HG03439 (cell line): ENCODE measurements around the gene LST1.

ENCODE experiments used
- ATAC-seq: cut with Tn5 transposase; IDR thresholded peaks from one replicate; pipeline ENCODE4 v1.9.1; 2021; ENCODE audit warnings: mild to moderate bottlenecking, moderate library complexity; ENCODE audit not compliant: unreplicated experiment

Gene LST1

DNA sequence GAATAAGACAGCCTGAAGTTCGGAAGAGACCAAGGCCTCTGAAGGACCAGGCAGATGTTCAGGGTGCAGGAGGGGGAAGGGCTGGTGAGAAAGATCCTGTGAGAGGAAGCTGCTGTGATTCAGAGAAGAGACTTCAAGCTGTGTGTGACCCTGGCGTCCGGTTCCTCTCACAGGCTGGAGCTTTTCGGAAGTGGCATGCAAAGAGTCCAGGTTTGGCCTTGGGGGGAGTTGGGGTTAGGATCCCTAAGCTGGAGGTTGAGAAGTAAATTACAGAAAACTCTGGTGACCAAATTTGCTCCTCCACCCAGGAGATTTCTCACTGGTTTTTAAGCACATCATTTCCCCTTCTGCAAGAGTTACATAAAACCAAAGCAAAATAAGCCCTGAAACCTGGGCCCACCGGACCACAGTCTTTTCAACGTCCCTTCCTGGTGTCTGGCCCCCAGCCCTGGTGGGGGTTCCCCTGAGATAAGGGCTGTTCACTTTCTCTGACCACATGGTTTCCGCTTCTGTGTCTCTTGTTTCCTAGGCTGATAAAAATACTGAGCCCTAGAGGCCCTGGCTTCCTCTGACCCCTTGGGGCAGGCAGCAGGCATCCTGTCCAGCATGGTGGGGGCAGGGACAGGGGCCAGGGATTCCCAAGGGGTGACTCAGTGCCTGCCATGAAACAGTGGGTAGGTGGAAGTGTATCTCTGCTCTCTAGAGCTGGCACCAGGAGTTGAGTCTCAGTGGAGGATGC is 25.9 kb upstream of the LST1 start:
- peak; percentile 65 for ATAC-seq

- no peak for ATAC-seq
These were observed 25.4 kb upstream of the LST1 start for GRCh38 chr6:31560697-31561058.

GRCh38 chr6:31567531-31568370 is 18.3 kb upstream of the LST1 start:
- ATAC-seq: no peak

DNA sequence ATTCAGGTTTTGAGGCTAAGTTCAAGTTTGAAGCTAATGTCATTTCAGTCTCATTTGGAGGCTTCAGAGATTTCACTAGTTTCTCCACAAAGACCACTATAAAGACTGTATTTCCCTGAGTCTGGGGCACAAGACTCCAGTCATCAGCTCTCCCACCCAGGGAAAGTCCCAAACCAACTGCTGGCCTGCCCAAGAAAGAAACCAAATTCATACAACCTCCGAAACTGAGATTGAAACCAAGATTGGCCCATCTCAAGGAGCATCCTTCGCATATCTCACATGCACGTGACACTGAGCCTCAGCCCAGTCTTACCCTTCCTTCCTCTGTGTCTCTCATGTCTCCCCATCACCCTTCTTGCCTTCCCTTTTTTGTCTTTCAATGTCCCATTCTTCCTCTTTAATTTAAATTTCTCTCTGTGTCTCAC is 17.5 kb upstream of the LST1 start:
- ATAC-seq: peak; percentile 63

GRCh38 chr6:31569861-31570536 is 16.1 kb upstream of the LST1 start:
- ATAC-seq: no peak

GRCh38 chr6:31572041-31572911 is 13.8 kb upstream of the LST1 start, which contains the start of gene LTA:
Gene LTA, plus strand, starts transcription at chr6:31572289. Its CDS starts 454 bp downstream, at chr6:31572743.
- ATAC-seq: peak; percentile 34

DNA sequence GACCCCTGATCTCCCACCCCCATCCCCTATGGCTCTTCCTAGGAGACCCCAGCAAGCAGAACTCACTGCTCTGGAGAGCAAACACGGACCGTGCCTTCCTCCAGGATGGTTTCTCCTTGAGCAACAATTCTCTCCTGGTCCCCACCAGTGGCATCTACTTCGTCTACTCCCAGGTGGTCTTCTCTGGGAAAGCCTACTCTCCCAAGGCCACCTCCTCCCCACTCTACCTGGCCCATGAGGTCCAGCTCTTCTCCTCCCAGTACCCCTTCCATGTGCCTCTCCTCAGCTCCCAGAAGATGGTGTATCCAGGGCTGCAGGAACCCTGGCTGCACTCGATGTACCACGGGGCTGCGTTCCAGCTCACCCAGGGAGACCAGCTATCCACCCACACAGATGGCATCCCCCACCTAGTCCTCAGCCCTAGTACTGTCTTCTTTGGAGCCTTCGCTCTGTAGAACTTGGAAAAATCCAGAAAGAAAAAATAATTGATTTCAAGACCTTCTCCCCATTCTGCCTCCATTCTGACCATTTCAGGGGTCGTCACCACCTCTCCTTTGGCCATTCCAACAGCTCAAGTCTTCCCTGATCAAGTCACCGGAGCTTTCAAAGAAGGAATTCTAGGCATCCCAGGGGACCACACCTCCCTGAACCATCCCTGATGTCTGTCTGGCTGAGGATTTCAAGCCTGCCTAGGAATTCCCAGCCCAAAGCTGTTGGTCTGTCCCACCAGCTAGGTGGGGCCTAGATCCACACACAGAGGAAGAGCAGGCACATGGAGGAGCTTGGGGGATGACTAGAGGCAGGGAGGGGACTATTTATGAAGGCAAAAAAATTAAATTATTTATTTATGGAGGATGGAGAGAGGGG is 12.6 kb upstream of the LST1 start:
- no peak for ATAC-seq

DNA sequence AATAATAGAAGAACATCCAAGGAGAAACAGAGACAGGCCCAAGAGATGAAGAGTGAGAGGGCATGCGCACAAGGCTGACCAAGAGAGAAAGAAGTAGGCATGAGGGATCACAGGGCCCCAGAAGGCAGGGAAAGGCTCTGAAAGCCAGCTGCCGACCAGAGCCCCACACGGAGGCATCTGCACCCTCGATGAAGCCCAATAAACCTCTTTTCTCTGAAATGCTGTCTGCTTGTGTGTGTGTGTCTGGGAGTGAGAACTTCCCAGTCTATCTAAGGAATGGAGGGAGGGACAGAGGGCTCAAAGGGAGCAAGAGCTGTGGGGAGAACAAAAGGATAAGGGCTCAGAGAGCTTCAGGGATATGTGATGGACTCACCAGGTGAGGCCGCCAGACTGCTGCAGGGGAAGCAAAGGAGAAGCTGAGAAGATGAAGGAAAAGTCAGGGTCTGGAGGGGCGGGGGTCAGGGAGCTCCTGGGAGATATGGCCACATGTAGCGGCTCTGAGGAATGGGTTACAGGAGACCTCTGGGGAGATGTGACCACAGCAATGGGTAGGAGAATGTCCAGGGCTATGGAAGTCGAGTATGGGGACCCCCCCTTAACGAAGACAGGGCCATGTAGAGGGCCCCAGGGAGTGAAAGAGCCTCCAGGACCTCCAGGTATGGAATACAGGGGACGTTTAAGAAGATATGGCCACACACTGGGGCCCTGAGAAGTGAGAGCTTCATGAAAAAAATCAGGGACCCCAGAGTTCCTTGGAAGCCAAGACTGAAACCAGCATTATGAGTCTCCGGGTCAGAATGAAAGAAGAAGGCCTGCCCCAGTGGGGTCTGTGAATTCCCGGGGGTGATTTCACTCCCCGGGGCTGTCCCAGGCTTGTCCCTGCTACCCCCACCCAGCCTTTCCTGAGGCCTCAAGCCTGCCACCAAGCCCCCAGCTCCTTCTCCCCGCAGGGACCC is 11.7 kb upstream of the LST1 start:
- ATAC-seq: no peak

DNA sequence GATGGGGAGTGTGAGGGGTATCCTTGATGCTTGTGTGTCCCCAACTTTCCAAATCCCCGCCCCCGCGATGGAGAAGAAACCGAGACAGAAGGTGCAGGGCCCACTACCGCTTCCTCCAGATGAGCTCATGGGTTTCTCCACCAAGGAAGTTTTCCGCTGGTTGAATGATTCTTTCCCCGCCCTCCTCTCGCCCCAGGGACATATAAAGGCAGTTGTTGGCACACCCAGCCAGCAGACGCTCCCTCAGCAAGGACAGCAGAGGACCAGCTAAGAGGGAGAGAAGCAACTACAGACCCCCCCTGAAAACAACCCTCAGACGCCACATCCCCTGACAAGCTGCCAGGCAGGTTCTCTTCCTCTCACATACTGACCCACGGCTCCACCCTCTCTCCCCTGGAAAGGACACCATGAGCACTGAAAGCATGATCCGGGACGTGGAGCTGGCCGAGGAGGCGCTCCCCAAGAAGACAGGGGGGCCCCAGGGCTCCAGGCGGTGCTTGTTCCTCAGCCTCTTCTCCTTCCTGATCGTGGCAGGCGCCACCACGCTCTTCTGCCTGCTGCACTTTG is 10.7 kb upstream of the LST1 start, which contains the start of gene TNF:
Gene TNF, plus strand, starts transcription at position 231 of the 567 bp plus-strand sequence. Its CDS starts 177 bp downstream, at position 408.
- no peak for ATAC-seq

GRCh38 chr6:31575952-31576685 is 10.0 kb upstream of the LST1 start:
- ATAC-seq: no peak

DNA sequence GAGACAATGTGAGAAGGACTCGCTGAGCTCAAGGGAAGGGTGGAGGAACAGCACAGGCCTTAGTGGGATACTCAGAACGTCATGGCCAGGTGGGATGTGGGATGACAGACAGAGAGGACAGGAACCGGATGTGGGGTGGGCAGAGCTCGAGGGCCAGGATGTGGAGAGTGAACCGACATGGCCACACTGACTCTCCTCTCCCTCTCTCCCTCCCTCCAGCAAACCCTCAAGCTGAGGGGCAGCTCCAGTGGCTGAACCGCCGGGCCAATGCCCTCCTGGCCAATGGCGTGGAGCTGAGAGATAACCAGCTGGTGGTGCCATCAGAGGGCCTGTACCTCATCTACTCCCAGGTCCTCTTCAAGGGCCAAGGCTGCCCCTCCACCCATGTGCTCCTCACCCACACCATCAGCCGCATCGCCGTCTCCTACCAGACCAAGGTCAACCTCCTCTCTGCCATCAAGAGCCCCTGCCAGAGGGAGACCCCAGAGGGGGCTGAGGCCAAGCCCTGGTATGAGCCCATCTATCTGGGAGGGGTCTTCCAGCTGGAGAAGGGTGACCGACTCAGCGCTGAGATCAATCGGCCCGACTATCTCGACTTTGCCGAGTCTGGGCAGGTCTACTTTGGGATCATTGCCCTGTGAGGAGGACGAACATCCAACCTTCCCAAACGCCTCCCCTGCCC is 9.0 kb upstream of the LST1 start:
- ATAC-seq: no peak

DNA sequence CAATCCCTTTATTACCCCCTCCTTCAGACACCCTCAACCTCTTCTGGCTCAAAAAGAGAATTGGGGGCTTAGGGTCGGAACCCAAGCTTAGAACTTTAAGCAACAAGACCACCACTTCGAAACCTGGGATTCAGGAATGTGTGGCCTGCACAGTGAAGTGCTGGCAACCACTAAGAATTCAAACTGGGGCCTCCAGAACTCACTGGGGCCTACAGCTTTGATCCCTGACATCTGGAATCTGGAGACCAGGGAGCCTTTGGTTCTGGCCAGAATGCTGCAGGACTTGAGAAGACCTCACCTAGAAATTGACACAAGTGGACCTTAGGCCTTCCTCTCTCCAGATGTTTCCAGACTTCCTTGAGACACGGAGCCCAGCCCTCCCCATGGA is 8.5 kb upstream of the LST1 start:
- no peak for ATAC-seq

DNA sequence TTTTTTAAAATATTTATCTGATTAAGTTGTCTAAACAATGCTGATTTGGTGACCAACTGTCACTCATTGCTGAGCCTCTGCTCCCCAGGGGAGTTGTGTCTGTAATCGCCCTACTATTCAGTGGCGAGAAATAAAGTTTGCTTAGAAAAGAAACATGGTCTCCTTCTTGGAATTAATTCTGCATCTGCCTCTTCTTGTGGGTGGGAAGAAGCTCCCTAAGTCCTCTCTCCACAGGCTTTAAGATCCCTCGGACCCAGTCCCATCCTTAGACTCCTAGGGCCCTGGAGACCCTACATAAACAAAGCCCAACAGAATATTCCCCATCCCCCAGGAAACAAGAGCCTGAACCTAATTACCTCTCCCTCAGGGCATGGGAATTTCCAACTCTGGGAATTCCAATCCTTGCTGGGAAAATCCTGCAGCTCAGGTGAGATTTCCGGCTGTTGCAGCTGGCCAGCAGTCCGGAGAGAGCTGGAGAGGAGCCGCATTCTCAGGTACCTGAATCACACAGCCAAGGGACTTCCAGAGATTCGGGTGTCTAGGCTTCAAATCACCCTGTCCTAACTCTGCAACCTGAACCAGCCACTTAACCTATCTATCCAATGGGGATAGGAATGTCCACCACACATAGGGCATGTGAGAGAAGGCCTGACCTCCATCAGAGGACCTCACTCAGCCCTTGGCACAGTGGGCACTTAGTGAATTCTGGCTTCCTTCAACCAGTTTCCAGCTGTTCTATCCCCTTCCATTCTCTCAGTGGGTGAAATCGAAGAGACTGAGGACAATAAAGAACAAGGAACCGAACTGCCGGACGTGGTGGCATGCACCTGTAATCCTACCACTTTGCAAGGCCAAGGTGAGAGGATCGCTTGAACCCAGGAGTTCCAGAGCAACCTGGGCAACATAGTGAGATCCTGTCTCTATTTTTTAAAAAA is 7.6 kb upstream of the LST1 start:
- ATAC-seq: no peak

DNA sequence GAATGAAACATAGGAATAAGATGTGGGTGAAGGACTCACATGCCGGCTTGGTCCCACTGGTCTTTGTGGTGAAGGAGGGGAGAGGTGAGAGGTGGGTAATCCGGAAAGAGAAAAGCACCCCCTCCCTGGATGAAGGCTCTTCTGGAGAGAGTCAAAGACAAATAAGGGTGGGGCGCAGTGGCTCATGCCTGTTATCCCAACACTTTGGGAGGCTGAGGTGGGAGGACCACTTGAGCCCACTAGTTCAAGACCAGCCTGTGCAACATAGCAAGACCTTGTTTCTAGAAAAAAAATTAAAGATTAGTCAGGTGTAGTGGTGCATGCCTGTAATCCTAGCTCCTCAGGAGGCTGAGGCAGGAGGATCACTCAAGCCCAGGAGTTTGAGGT is 7.0 kb upstream of the LST1 start:
- no peak for ATAC-seq

DNA sequence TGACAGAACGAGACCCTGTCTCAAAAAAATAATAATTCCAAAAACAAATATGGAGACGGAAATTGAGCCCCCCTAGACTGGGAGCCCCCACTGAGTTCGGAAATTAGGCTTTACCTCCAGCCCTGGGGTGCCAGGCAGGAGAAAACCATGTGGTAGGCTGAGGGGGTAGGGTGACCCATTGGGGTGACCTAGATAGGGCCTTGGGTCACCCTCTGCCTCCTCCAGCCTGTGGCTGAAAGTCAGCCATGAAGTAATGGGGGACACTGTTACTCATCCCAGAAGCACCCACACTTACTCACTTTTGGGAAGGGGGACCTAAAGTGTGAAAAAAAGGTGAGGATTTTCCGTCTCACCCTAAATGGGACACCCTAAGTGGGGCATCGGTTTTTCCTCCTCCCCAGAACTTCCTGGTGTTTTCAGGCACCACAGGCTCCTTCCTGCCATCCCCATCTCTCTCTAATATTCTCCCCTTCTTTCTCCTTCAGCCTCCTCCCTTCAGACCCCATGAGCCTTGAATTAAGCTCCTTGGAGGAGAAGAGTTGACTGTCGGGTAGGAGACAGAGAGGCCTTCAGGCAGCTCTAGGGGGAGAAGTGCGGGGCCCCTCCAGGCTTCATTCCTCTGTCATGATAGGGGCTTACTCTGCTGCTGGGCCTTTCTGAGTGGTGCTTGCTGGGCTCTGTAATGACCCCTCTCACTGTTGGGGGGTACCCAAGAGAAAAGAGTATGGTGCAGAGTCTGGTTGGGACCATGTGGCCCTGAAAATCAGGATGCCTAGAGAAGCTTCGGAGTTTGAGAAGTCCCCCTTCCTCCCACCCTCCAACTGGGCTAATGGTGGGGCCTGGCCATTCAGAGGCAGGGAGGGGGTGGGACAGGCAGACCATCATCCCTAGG is 6.3 kb upstream of the LST1 start:
- ATAC-seq: no peak
